Upper lobe of left lung (tissue), 6 donors: ENCODE data around the gene DAPK1. TPM values are rescaled to one million over a fixed set of nuclear protein-coding genes. Genes with fewer than 3 reads are reported as not detected.
A peak's percentile ranks its signal among the peaks of the same experiment; 100 is the strongest.

ENCODE experiments used
- ATAC-seq, 2 donors: fragments of 200-7000 bp; cut with Tn5 transposase; one replicate each; pipeline ENCODE4 v1.9.1; 2022; ENCODE audit warnings: mild to moderate bottlenecking in 2 of 2, moderate library complexity in 2 of 2; ENCODE audit not compliant: low FRiP score in 2 of 2
- DNase-seq, 2 donors: peaks; one replicate each; pipeline ENCODE4 v3.0.0-alpha.2; 2019 to 2020
- H3K27ac ChIP-seq, 4 donors: fragments of 200-600 bp; sonication (generic); one replicate each; pipeline ENCODE4 v1.5.1; 2016 to 2019
- H3K27me3 ChIP-seq, 4 donors: fragments of 200-600 bp; sonication (generic); one replicate each; pipeline ENCODE4 v1.5.1; 2017 to 2019
- H3K36me3 ChIP-seq, 4 donors: fragments of 200-600 bp; sonication (generic); one replicate each; pipeline ENCODE4 v1.5.1; 2016 to 2019
- H3K4me1 ChIP-seq, 4 donors: fragments of 200-600 bp; sonication (generic); one replicate each; pipeline ENCODE4 v1.5.1; 2018 to 2019
- H3K4me3 ChIP-seq, 4 donors: fragments of 200-600 bp; sonication (generic); one replicate each; pipeline ENCODE4 v1.5.1; 2017 to 2019; ENCODE audit warnings: mild to moderate bottlenecking in 2 of 4, moderate library complexity in 1 of 4
- H3K9me3 ChIP-seq, 4 donors: fragments of 200-600 bp; sonication (generic); one replicate each; pipeline ENCODE4 v1.5.1; 2018 to 2019
- EP300 ChIP-seq, 4 donors: sonication (generic); formaldehyde crosslinking; IDR thresholded peaks; one replicate each; pipeline ENCODE4 v1.5.1; 2017; ENCODE audit warnings: antibody characterized with exemption in 4 of 4, control low read depth in 2 of 4
- POLR2A ChIP-seq, 4 donors: fragments of 450-650 bp; IDR thresholded peaks; one replicate each; pipeline ENCODE4 v1.5.1; 2016 to 2017; ENCODE audit warnings: antibody characterized with exemption in 4 of 4, mild to moderate bottlenecking in 2 of 4
- POLR2AphosphoS5 ChIP-seq, 2 donors: sonication (generic); formaldehyde crosslinking; IDR thresholded peaks; one replicate each; pipeline ENCODE4 v1.5.1; 2017; ENCODE audit warnings: antibody characterized with exemption in 2 of 2
- WGBS, 2 donors: methylation state at CpG; one replicate each; pipeline ENCODE4 v1.1.5; 2017 to 2018; 5-methylcytosine and 5-hydroxymethylcytosine counted together
- total RNA-seq, 6 donors: library from RNA; depleted of rRNA in 4 of 6; stranded (reverse); fragments of >200 nt in 4 of 6; gene quantifications; one replicate each; pipeline versions ENCODE4 v1.1.0 to v1.2.1, GENCODE V29; 2016 to 2021
- TF ChIP-seq, protein P1 (sequence below), 6 experiments: fragments of 450-650 bp in 4 of 6; fragments of 200-600 bp in 2 of 6; sonication (generic) in 2 of 6; IDR thresholded peaks; one replicate each; pipeline ENCODE4 v1.5.1; 2016 to 2019; ENCODE audit warnings: antibody characterized with exemption in 6 of 6
- donor health status: DM: no; HTN: no; CAD: no; lungs with moderate emphysema.
- donor health status: DM: no; HTN: yes; CAD: no; lungs with severe emphysema.

DAPK1 gene
- total RNA-seq, 6 donors from 2014 or later, result 125 to 334 (median 213) TPM

DNA sequence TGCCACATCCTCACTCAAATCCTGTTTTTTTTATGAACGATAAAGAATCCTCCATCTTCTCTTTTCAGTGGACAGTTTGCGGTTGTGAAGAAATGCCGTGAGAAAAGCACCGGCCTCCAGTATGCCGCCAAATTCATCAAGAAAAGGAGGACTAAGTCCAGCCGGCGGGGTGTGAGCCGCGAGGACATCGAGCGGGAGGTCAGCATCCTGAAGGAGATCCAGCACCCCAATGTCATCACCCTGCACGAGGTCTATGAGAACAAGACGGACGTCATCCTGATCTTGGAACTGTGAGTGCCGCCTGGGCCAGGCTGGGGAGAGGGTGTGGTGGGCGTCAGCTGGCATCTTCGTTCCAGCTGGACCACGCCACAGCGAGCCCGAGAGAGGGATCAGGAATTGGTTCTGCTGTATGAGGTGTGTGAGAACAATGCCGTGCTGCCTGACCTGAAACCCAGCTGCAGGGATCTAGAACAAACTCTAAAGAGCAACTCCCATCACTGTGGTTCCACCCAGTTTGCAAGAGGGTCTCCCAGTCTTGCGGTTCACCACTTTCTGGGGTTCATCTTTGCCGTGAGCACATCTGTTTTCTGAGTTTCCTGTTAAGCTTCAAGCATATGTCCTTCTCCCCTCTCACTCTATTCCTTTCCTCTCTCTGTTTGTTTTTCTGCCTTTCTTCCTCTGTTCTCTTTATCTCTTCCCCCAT, 107.4 kb downstream of the DAPK1 start:
- DNase-seq (peak in 1 of 2 donors; percentile 58), ATAC-seq (no peak)
- TF ChIP-seq EP300 (IDR thresholded peaks at IDR 0.05), result no peak
- TF ChIP-seq, protein P1, sequence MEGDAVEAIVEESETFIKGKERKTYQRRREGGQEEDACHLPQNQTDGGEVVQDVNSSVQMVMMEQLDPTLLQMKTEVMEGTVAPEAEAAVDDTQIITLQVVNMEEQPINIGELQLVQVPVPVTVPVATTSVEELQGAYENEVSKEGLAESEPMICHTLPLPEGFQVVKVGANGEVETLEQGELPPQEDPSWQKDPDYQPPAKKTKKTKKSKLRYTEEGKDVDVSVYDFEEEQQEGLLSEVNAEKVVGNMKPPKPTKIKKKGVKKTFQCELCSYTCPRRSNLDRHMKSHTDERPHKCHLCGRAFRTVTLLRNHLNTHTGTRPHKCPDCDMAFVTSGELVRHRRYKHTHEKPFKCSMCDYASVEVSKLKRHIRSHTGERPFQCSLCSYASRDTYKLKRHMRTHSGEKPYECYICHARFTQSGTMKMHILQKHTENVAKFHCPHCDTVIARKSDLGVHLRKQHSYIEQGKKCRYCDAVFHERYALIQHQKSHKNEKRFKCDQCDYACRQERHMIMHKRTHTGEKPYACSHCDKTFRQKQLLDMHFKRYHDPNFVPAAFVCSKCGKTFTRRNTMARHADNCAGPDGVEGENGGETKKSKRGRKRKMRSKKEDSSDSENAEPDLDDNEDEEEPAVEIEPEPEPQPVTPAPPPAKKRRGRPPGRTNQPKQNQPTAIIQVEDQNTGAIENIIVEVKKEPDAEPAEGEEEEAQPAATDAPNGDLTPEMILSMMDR (IDR thresholded peaks at IDR 0.05), result no peak
- no peak for TF ChIP-seq POLR2A (IDR thresholded peaks at IDR 0.05)
- no peak for TF ChIP-seq POLR2AphosphoS5 (IDR thresholded peaks at IDR 0.05)
- no peak overlapping the region for H3K27ac ChIP-seq
- H3K4me3 ChIP-seq, result no peak overlapping the region
- peaks cover 15 to 33% (median 29%) of the 10 kb centered on the region in 4 donors for H3K4me1 ChIP-seq
- WGBS, 2 donors, result 90 to 92% methylated on average over 23 of the region's 23 CpGs
- H3K9me3 ChIP-seq, result no peaks in the 10 kb centered on the region
- no peaks in the 10 kb centered on the region for H3K27me3 ChIP-seq
- peaks cover 0 to 8% (median 7%) of the 10 kb centered on the region in 4 donors for H3K36me3 ChIP-seq

GRCh38 chr9:87605676-87606075, 108.0 kb downstream of the DAPK1 start:
- DNase-seq, result no peak

GRCh38 chr9:87606841-87607521, 109.3 kb downstream of the DAPK1 start:
- no peaks in the 10 kb centered on the region for H3K9me3 ChIP-seq
- peaks cover 0 to 8% (median 7%) of the 10 kb centered on the region in 4 donors for H3K36me3 ChIP-seq
- peak overlapping the region in 3 of 4 donors; percentile 65 to 76 (median 67) for H3K27ac ChIP-seq
- H3K4me3 ChIP-seq, result no peak overlapping the region
- TF ChIP-seq POLR2A (IDR thresholded peaks at IDR 0.05), result no peak
- peak in 2 of 4 donors; percentile 8 to 65 for TF ChIP-seq EP300 (IDR thresholded peaks at IDR 0.05)
- peaks cover 14 to 31% (median 27%) of the 10 kb centered on the region in 4 donors for H3K4me1 ChIP-seq
- H3K27me3 ChIP-seq, result no peaks in the 10 kb centered on the region
- no peak for DNase-seq
- peak in 1 of 2 donors; percentile 61 for ATAC-seq
- WGBS, 2 donors, result 51 to 77% methylated on average over 3 of the region's 3 CpGs

More at GRCh38 chr9:87605676-87606075, 108.0 kb downstream of the DAPK1 start:
- Histone ChIP-seq H3K27ac (peak overlapping the region in 2 of 4 donors; percentile 65 to 76), H3K9me3 (no peaks in the 10 kb centered on the region), H3K36me3 (peaks cover 0 to 8% (median 7%) of the 10 kb centered on the region in 4 donors), H3K4me3 (no peak overlapping the region), H3K27me3 (no peaks in the 10 kb centered on the region), H3K4me1 (peaks cover 12 to 33% (median 27%) of the 10 kb centered on the region in 4 donors)
- ATAC-seq, result no peak
- WGBS, 2 donors, result 75 to 80% methylated on average over 10 of the region's 10 CpGs
- no peak for TF ChIP-seq EP300 (IDR thresholded peaks at IDR 0.05)
- no peak for TF ChIP-seq POLR2AphosphoS5 (IDR thresholded peaks at IDR 0.05)
- no peak for TF ChIP-seq POLR2A (IDR thresholded peaks at IDR 0.05)
- TF ChIP-seq, protein P1 (IDR thresholded peaks at IDR 0.05), result no peak

DNA sequence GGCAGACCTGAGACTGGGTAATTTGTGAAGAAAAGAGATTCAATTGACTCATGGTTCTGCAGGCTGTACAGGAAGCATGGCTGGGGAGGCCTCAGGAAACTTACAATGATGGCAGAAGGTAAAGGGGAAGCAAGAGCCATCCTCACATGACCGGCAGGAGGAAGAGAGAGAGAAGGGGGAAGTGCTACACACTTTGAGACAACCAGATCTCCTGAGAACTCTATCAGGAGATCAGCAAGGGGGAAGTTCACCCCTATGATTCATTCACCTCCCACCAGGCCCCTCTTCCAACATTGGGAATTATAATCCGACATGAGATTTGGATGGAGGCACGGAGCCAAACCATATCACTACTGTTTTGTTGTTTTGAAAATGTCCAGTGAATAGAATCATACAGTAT, 110.2 kb downstream of the DAPK1 start:
- DNase-seq, result no peak
- no peak overlapping the region for H3K4me3 ChIP-seq
- no peak for TF ChIP-seq EP300 (IDR thresholded peaks at IDR 0.05)
- no peak for TF ChIP-seq POLR2A (IDR thresholded peaks at IDR 0.05)
- TF ChIP-seq POLR2AphosphoS5 (IDR thresholded peaks at IDR 0.05), result no peak
- TF ChIP-seq, protein P1 (IDR thresholded peaks at IDR 0.05), result no peak
- 75% methylated on average over 3 of the region's 3 CpGs for WGBS, 2 donors
- H3K36me3 ChIP-seq, result peaks cover 0 to 8% (median 7%) of the 10 kb centered on the region in 4 donors
- no peaks in the 10 kb centered on the region for H3K27me3 ChIP-seq
- peak in 1 of 2 donors; percentile 63 for ATAC-seq
- H3K9me3 ChIP-seq, result no peaks in the 10 kb centered on the region
- H3K4me1 ChIP-seq, result peaks cover 23 to 37% (median 35%) of the 10 kb centered on the region in 4 donors
- peak overlapping the region in 3 of 4 donors; percentile 15 to 76 (median 65) for H3K27ac ChIP-seq

DNA sequence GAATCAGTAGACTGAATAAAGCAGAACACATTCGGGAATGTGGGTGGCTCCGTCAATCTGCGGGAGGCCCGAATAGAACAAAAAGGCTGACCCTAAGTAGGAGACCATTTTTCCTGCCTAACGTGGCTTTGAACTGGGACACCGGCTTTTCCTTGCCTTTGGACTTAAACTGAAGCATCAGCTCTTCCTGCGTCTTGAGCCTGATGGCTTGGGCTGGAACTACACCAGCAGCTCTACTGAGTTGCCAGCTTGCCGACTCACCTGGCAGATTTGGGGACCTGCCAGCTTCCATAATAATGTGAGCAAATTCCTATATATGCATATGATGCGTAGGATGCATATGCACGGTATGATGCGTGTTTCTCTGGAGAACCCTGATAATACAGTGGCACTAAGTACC, 111.3 kb downstream of the DAPK1 start:
- Histone ChIP-seq H3K36me3 (peaks cover 0 to 8% (median 7%) of the 10 kb centered on the region in 4 donors), H3K4me1 (peaks cover 30 to 49% (median 46%) of the 10 kb centered on the region in 4 donors), H3K9me3 (no peaks in the 10 kb centered on the region), H3K27ac (no peak overlapping the region), H3K27me3 (no peaks in the 10 kb centered on the region), H3K4me3 (no peak overlapping the region)
- DNase-seq, result no peak
- TF ChIP-seq EP300 (IDR thresholded peaks at IDR 0.05) (no peak), POLR2AphosphoS5 (IDR thresholded peaks at IDR 0.05) (no peak), POLR2A (IDR thresholded peaks at IDR 0.05) (no peak)
- TF ChIP-seq, protein P1 (IDR thresholded peaks at IDR 0.05), result no peak
- WGBS, 2 donors, result 92 to 96% methylated on average over 10 to 11 of the region's 11 CpGs
- ATAC-seq, result no peak
